ENCODE results near the gene CASQ1.

The CASQ1 gene

DNA sequence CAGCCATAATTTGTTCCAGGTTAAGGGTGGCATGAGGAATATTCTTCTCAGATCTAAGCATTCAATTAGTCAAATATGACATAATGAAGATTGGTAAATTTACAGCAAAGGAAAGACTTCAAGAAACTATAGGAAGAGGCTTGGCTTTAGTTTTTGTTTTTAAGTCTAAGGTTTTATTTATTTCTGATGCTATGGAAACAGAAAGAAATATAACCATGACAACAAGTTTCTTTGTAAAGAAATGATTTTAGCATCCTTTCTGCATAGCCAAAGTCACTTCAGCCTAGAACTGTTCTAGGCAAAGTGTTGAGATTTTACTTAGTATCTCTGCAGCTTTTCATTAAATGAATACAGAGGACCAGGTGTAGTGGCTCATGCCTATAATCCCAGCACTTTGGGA is 42.5 kb downstream of the CASQ1 start:
- DNase-seq = no peak

DNA sequence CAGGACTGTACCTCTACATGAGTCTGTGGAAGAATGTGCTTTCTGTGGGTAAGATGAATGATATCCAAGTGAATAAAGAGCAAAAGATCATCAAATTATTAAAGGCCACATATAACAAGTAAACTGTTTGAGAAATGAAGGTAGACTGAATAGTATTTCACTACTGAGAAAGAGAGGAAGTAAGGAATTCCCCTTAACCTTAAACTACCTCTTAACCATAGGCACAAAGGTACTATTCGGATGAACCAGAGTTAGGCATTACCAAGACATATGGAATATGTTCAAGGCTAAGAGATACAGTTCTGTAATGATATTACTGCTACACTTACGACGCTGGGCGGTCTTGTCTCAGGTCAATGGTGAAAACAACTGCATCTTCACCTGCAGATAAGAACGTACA is 46.4 kb downstream of the CASQ1 start:
- DNase-seq = no peak

DNA sequence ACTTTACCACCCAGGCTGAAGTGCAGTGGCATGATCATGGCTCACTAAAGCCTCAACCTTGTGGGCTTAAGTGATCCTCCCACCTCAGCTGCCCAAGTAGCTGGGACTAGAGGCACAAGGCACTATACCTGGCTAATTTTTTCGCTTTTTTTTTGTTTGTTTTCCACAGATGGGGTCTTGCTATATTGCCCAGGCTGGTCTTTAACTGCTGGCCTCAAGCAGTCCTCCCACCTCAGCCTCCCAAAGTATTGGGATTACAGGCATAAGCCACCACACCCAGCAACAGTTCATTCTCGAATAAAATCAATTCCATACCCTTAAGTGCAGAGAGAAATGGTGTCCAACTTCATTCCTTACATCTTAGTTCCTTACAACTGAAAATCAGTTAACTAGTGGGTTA is 47.2 kb downstream of the CASQ1 start:
- no peak for DNase-seq

DNA sequence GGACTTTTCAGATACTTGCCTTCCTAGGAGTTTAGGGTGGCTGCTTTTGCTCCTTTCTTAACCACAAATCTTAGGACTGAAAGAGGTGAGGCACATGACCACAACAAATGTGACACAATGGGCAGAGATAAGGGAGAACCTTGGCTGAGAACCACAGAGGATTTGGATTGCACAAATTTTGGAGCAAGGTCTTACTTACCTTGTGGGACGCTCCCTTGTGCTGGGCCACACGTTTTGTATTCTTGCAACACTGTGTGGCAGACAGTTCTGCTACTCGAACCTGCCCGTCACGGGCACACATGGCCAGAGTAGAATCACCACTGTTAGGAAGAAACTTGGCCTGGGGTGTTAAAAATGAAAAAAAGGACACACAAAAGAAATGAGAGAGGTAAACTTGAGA is 48.0 kb downstream of the CASQ1 start:
- no peak for DNase-seq

DNA sequence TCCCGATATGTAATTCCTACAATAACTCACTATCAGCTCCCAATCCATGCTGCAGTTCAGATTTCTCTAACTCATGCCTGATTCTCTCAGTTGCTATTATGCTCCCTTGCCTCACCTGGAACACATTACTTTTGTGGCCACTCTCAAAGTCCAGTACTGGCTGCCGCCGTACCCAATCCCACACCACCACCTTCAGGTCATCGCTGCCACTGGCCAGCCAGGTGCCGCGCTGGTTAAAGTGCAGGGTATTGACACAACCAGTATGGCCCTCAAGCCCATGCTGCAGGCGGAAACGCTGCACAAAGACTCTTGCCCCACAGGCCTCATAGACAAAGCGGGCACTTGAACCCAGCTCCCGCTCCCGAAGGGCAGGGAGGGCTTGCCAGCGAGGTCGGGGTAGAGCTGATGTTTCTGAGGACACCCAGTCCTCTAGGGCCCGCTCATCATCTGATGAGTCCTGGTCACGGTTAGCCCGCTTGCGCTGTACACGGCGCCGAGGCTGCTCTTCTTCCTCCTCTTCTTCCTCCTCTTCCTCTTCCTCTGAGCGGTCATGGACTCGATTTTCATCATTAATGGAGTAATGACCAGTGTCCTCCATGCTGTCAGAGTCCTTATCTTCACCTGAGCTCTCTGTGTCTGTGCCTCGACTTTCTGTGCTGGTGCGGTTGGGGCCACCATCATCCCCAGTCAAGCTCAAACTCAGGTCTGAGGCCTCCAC is 49.4 kb downstream of the CASQ1 start:
- DNase-seq = no peak

DNA sequence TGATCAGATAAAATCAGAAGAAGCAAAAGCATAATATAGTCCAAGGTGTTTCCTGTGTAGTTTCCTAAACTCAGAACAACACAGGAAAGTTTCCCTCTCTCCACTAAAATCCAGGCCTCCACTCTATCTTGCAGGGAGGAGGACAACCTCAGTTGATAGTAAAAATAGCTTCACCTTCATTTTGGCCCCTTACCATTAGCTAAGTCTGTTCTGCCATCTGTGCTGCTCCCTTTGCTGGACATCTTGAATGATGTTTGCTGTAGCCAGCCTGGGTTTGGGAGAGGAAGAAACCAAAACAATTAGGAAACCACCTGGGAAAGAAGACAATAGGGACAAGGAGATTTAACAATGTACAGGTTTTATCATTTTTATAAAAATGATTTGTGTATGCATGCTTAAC is 53.4 kb downstream of the CASQ1 start:
- no peak for DNase-seq

DNA sequence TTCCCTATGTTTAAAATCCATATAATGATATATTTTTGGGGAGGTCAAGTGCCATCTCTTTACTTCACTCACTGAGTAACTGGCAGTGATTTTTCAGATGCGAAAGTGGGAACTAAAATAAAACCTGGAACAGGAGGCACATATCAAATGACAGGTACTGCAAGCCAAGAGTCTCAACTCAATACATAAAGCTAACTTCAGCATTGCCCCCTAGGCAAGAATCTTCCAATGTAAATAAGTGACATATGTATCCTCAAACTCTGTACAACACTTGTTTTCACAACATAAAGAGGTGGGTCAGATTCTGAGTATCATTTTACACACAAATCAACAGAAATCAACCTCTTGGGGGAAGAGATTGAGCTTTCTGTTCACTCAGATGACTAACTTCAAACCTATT is 53.8 kb downstream of the CASQ1 start:
- DNase-seq = no peak

DNA sequence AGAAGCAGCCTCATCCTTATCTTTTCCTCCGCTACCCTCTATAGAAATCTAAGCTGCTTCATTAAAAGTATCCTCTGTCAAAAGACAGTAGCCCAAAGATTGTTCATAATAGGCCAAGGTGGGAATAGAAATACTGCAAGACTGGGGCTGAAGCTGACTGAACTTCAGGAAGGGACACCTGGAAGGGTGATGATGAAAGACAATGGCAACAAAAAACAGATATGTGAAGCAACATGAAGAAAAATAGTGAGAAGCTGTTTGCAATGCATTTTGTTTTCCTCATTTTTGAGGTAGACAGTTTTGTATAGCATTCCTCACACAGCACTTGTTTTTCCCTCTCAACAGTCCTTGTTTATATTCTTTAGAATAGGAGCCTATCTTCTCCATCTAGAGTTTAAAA is 55.1 kb downstream of the CASQ1 start:
- no peak for DNase-seq

DNA sequence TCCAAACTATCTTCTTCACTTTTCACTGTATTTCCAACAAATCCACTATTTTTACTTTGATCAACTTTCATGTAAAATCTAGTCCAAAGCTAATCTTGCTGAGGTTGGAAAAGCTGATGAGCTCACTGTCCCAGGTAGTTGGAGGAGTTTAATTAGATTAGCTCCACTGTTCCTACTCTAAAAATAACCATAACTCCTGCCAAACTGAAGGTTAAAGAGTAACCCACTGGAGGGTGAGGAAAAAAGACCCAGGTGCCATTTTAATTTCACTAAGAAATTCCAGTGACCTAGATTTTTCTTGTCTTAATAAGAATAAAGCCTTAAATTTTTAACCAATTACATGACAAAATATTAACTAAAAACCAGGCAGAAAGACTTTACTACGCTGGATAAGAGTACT is 56.7 kb downstream of the CASQ1 start:
- no peak for DNase-seq

DNA sequence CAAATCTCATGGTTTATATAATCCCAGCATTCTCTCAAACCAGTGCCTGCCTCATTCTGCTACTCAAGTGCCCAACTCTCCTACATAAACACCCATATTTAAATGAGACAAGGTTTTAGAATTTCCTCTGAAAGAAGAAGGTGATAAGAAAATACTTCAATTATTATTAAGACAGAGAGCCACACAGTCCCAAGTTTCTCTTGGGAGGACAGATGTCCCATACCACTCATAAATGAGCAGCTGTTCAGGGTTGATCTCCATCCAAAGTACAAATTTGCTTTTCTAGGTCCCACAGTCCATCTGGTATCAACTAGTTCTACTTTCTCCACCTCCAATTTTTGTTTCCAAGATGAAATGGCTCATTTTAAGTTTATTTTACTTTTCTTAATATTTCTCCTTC is 60.6 kb downstream of the CASQ1 start:
- no peak for DNase-seq

All from AML-193 (cell line).